ENCODE measurements around the gene ZNF236.

Gene ZNF236

DNA sequence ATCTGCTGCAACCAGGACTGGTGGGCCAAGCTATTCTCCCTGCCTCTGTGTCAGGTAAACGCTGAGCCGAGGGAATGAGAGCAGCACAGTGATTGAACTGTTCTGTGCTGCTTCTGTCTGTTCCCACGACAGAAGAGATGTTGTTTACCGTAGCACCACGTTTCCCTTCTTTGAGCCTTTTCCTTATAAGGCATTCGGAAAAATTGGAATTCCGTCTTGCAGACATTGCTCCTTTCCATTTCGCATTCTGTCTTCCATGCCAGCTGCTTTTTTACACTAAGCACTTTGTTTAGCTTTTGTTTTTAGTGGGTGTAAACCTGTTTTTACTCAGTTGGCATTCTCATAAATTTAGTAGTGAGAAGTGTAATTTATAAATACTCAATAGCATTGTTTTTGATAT, 103.1 kb downstream of the ZNF236 start:
- Histone ChIP-seq H3K9me3 (ENCODE audit: control insufficient read depth, insufficient read depth, low read length) (no peaks in the 10 kb centered on the region), H3K27me3 (ENCODE audit: control insufficient read depth, insufficient read depth, low read length) (no peaks in the 10 kb centered on the region), H3K27ac (ENCODE audit: low read length) (no peak overlapping the region), H3K36me3 (ENCODE audit: control insufficient read depth, insufficient read depth, low read length) (peaks cover 10% of the 10 kb centered on the region; the same call in 1 of the 2 replicates), H3K4me3 (ENCODE audit: low read length) (no peak overlapping the region), H3K4me1 (ENCODE audit: control insufficient read depth, insufficient read depth, low read length) (no peaks in the 10 kb centered on the region)
- no peak for DNase-seq (ENCODE audit: low read depth, low spot score)
- WGBS (ENCODE audit: insufficient coverage, insufficient read length), result no CpG with 5 or more reads among the region's 8 CpGs

DNA sequence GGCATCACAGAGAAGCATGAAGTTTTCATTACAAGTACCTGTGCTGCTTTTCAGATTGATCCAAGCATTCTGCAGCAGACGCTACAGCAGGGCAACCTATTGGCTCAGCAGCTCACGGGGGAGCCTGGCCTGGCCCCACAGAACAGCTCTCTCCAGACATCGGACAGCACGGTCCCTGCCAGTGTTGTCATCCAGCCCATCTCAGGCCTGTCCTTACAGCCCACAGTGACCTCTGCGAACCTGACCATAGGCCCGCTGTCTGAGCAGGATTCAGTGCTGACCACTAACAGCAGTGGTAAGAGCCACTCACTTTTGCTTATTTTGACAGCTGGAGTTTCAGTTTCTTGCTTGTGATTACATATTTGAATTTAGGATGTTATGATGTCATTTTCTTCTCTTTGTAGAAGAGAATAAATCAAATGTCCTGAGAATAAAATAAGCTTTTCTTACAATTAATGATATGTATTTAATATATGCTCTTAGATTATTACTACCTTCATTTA, 104.9 kb downstream of the ZNF236 start:
- no CpG with 5 or more reads among the region's 6 CpGs for WGBS (ENCODE audit: insufficient coverage, insufficient read length)
- Histone ChIP-seq H3K27me3 (ENCODE audit: control insufficient read depth, insufficient read depth, low read length) (no peaks in the 10 kb centered on the region), H3K9me3 (ENCODE audit: control insufficient read depth, insufficient read depth, low read length) (no peaks in the 10 kb centered on the region), H3K36me3 (ENCODE audit: control insufficient read depth, insufficient read depth, low read length) (peaks cover 10% of the 10 kb centered on the region; the same call in 1 of the 2 replicates), H3K4me1 (ENCODE audit: control insufficient read depth, insufficient read depth, low read length) (no peaks in the 10 kb centered on the region), H3K27ac (ENCODE audit: low read length) (no peak overlapping the region), H3K4me3 (ENCODE audit: low read length) (no peak overlapping the region)
- no peak for DNase-seq (ENCODE audit: low read depth, low spot score)

DNA sequence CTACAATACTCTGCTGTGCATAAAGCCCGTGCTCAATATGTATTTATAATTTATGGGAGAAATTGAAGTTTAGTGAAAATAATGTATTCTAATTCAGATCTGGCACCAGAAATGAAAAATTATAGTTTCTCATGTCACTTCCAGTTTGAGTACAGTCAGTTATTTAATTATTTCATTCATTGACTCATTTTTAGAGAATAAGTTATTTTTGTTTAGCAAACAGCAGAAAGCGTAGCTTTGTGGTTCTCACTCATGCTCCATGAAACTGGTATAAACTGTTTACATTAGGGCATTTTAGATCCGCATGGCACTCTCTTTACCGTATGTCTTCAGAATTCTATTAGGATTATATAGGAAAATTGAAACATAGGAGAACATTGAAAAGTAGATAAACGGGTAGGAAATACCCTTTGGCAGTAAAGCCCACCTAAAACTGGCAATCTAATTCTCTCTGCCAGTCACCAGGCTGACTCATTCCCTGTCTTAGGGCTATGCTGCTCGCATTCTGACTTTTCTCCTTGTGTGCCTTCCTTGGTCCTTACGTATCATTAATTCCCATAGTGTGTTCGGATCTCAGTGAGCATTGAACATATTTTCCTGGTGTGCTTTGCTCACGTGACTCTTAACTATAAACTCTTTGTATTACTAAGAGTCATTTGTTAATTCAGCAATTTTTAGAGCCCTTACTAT, 106.0 kb downstream of the ZNF236 start:
- Histone ChIP-seq H3K27ac (ENCODE audit: low read length) (no peak overlapping the region), H3K9me3 (ENCODE audit: control insufficient read depth, insufficient read depth, low read length) (no peaks in the 10 kb centered on the region), H3K4me1 (ENCODE audit: control insufficient read depth, insufficient read depth, low read length) (no peaks in the 10 kb centered on the region), H3K36me3 (ENCODE audit: control insufficient read depth, insufficient read depth, low read length) (peaks cover 10% of the 10 kb centered on the region; the same call in 1 of the 2 replicates), H3K4me3 (ENCODE audit: low read length) (no peak overlapping the region), H3K27me3 (ENCODE audit: control insufficient read depth, insufficient read depth, low read length) (no peaks in the 10 kb centered on the region)
- no CpG with 5 or more reads among the region's 9 CpGs for WGBS (ENCODE audit: insufficient coverage, insufficient read length)
- no peak for DNase-seq (ENCODE audit: low read depth, low spot score)

DNA sequence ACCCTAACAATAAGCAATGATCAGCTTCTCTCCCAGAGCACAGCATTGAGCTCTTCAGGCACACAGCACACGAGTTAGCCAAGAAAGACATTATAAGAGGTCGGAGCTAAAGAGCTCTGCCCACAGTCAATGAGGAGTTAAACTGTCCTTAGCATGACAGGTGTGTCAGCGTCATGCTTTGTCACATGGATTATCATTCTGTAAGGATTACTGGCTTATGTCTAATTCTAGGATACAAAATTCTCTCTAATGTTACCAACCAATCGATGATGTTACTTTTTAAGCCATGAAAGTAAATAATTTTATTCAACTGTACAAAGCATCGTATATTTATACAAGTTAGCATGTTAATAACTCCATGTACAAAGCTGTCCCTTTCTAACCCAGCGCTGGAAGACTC, 108.8 kb downstream of the ZNF236 start:
- H3K4me3 ChIP-seq (ENCODE audit: low read length), result no peak overlapping the region
- no CpG with 5 or more reads among the region's 6 CpGs for WGBS (ENCODE audit: insufficient coverage, insufficient read length)
- H3K9me3 ChIP-seq (ENCODE audit: control insufficient read depth, insufficient read depth, low read length), result no peaks in the 10 kb centered on the region
- no peaks in the 10 kb centered on the region for H3K4me1 ChIP-seq (ENCODE audit: control insufficient read depth, insufficient read depth, low read length)
- H3K27ac ChIP-seq (ENCODE audit: low read length), result no peak overlapping the region
- no peak for DNase-seq (ENCODE audit: low read depth, low spot score)
- H3K36me3 ChIP-seq (ENCODE audit: control insufficient read depth, insufficient read depth, low read length), result peaks cover 4% of the 10 kb centered on the region; the same call in 1 of the 2 replicates
- no peaks in the 10 kb centered on the region for H3K27me3 ChIP-seq (ENCODE audit: control insufficient read depth, insufficient read depth, low read length)

DNA sequence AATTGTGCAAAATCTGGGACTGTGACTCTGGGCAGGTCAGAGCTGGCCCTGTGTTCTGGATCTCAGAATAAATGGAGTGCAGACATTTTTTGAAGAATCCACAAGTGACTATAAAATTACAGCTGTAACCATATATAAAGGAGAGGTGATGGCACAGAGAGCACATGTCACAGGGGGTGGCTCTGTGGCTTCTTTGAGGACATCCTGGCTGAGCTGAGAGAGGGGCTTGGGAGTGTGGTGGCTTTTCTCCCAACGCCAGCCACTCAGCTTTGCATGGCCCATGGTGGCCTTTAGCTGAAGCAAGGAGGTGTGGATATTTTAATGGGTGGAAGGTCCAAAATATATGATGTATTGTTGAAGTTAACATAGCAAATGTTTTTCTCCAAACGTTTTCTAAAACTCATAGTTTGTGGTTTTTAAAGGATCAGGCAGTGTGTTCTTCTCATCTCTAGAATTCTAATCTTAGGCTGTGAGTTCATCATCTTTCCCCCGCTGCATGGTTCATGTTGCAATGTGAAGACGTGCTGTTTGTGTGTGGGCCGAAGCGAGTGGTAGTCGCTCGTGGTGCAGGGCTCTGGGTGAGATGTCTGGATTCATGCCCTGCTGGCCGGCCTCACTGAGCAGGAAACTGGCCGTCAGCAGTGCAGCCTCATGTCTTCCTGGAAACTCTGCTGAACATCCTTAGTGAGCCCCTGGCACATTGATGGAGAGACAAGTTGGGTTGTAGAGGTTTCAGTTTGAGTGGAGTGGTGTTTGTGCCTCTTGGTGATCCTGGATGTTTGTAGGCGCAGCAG, 109.9 kb downstream of the ZNF236 start:
- no peak overlapping the region for H3K27ac ChIP-seq (ENCODE audit: low read length)
- H3K4me1 ChIP-seq (ENCODE audit: control insufficient read depth, insufficient read depth, low read length), result no peaks in the 10 kb centered on the region
- no peak for DNase-seq (ENCODE audit: low read depth, low spot score)
- H3K9me3 ChIP-seq (ENCODE audit: control insufficient read depth, insufficient read depth, low read length), result no peaks in the 10 kb centered on the region
- H3K36me3 ChIP-seq (ENCODE audit: control insufficient read depth, insufficient read depth, low read length), result peaks cover 1% of the 10 kb centered on the region; the same call in 1 of the 2 replicates
- no peaks in the 10 kb centered on the region for H3K27me3 ChIP-seq (ENCODE audit: control insufficient read depth, insufficient read depth, low read length)
- H3K4me3 ChIP-seq (ENCODE audit: low read length), result no peak overlapping the region
- WGBS (ENCODE audit: insufficient coverage, insufficient read length), result no CpG with 5 or more reads among the region's 11 CpGs

DNA sequence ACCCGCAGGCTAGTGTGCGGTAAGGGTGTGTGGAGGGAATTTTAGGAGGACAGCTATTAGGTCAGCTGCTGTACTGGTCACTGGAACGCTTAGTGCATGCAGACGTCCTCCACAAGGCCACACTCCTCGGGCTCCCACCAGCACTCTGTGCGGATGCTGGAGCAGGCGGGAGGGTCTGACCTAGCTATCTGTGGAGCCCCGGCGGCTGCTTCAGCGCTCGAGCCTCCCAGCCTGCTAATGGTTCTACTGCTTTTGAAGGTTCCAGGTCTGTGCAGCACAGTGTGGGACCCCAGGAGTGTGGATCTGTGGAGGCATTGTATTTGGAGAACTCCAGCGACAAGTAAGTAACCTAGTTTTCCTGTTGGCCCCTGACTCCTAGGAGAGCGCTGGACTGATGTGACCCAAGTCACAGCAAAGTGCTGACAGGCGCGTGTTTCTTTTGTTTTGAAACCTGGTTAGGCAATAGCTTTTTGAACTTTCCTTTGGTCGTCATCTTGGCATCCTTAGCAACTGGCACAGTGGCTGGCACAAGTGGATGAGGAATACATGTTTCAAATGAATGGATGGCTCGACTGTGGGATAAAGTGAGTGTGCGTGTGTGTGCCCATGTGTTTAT, 113.5 kb downstream of the ZNF236 start:
- Histone ChIP-seq H3K9me3 (ENCODE audit: control insufficient read depth, insufficient read depth, low read length) (no peaks in the 10 kb centered on the region), H3K27ac (ENCODE audit: low read length) (no peak overlapping the region), H3K4me3 (ENCODE audit: low read length) (no peak overlapping the region), H3K27me3 (ENCODE audit: control insufficient read depth, insufficient read depth, low read length) (no peaks in the 10 kb centered on the region), H3K36me3 (ENCODE audit: control insufficient read depth, insufficient read depth, low read length) (no peaks in the 10 kb centered on the region), H3K4me1 (ENCODE audit: control insufficient read depth, insufficient read depth, low read length) (no peaks in the 10 kb centered on the region)
- WGBS (ENCODE audit: insufficient coverage, insufficient read length), result no CpG with 5 or more reads among the region's 18 CpGs
- DNase-seq (ENCODE audit: low read depth, low spot score), result no peak

DNA sequence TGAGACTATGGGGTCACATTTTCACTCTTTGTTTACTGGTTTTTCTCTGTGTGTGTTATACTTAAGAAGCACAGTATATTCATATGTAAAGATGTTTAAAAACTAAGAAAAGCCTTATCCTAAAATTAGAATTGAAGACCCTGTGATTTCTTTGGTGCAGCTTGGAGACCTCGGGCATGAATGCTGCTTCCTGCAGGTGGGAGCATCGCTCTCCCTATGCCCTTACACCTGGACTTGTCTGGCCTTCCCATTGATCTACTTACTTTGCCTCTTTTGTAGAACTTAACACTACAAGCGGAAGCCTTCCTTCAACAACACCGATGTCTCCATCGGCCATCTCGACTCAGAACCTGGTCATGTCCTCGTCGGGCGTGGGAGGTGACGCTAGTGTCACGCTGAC, 114.5 kb downstream of the ZNF236 start:
- Histone ChIP-seq H3K4me1 (ENCODE audit: control insufficient read depth, insufficient read depth, low read length) (no peaks in the 10 kb centered on the region; the same call in 1 of the 2 replicates), H3K27me3 (ENCODE audit: control insufficient read depth, insufficient read depth, low read length) (no peaks in the 10 kb centered on the region), H3K27ac (ENCODE audit: low read length) (no peak overlapping the region), H3K36me3 (ENCODE audit: control insufficient read depth, insufficient read depth, low read length) (no peaks in the 10 kb centered on the region), H3K4me3 (ENCODE audit: low read length) (no peak overlapping the region), H3K9me3 (ENCODE audit: control insufficient read depth, insufficient read depth, low read length) (no peaks in the 10 kb centered on the region)
- DNase-seq (ENCODE audit: low read depth, low spot score), result no peak
- no CpG with 5 or more reads among the region's 11 CpGs for WGBS (ENCODE audit: insufficient coverage, insufficient read length)

DNA sequence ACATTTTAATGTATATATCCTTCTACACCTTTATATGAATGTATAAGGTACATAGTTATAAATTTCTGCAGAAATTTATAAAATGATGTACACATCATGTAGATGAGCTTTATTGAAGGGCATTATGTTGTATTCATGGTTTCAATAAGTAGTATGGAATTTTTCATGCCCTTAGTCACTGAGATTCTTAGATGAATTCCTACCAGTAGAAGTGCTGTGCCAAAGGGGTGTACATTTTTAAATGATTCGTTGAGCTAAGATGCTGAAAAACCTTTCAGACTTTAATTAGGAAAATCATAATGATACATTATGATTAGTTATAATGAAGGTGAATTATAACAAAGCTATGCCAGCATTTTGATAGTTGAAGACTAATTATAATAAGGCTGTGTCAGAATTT, 115.2 kb downstream of the ZNF236 start:
- no peak for DNase-seq (ENCODE audit: low read depth, low spot score)
- no CpG with 5 or more reads among the region's 1 CpG for WGBS (ENCODE audit: insufficient coverage, insufficient read length)
- H3K9me3 ChIP-seq (ENCODE audit: control insufficient read depth, insufficient read depth, low read length), result no peaks in the 10 kb centered on the region
- no peak overlapping the region for H3K4me3 ChIP-seq (ENCODE audit: low read length)
- H3K36me3 ChIP-seq (ENCODE audit: control insufficient read depth, insufficient read depth, low read length), result no peaks in the 10 kb centered on the region
- no peaks in the 10 kb centered on the region for H3K27me3 ChIP-seq (ENCODE audit: control insufficient read depth, insufficient read depth, low read length)
- no peaks in the 10 kb centered on the region; the same call in 1 of the 2 replicates for H3K4me1 ChIP-seq (ENCODE audit: control insufficient read depth, insufficient read depth, low read length)
- no peak overlapping the region for H3K27ac ChIP-seq (ENCODE audit: low read length)

DNA sequence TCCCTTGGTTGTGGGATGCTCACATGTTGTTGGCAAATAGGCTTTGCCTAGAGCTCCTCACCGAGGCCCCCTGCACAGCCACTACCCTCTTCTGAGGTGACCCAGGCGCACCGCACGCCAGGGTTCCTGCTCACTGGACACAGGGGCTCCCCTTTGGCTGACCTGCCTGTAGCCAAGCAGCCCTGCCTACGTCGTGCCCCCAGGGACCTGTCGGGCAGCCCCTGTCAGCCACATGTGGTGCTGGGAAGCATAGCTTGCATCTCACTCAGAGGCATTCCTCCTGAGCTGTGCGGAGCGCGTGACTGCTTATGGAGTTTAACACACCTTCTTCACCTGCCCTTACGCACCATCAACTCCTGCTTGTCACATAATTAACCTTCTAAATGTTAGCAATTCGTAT, 116.3 kb downstream of the ZNF236 start:
- Histone ChIP-seq H3K27ac (ENCODE audit: low read length) (no peak overlapping the region), H3K27me3 (ENCODE audit: control insufficient read depth, insufficient read depth, low read length) (no peaks in the 10 kb centered on the region), H3K36me3 (ENCODE audit: control insufficient read depth, insufficient read depth, low read length) (no peaks in the 10 kb centered on the region), H3K9me3 (ENCODE audit: control insufficient read depth, insufficient read depth, low read length) (no peaks in the 10 kb centered on the region), H3K4me3 (ENCODE audit: low read length) (no peak overlapping the region), H3K4me1 (ENCODE audit: control insufficient read depth, insufficient read depth, low read length) (no peaks in the 10 kb centered on the region; the same call in 1 of the 2 replicates)
- WGBS (ENCODE audit: insufficient coverage, insufficient read length), result no CpG with 5 or more reads among the region's 12 CpGs
- no peak for DNase-seq (ENCODE audit: low read depth, low spot score)

DNA sequence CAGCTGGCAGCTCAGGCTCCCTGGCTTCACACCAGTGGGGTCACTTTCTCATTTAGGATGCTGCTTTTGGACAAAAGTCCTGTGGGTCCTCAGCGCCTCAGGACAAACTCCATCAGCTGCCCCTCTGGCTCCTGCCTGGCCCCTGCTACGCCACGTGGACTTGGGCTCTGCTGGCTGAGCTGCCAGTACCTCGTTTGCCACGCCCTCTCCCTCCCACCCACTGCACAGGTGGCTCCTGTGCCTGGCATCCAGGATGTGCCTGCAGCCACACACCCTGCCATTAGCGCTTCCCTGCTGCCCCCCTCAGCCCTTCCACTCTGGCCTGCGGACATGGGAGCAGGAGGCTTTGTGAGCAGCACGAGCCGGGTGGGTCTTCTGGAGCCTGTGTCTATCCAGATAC, 118.9 kb downstream of the ZNF236 start:
- WGBS (ENCODE audit: insufficient coverage, insufficient read length), result no CpG with 5 or more reads among the region's 9 CpGs
- H3K4me3 ChIP-seq (ENCODE audit: low read length), result no peak overlapping the region
- H3K27me3 ChIP-seq (ENCODE audit: control insufficient read depth, insufficient read depth, low read length), result no peaks in the 10 kb centered on the region
- no peaks in the 10 kb centered on the region for H3K9me3 ChIP-seq (ENCODE audit: control insufficient read depth, insufficient read depth, low read length)
- no peaks in the 10 kb centered on the region; the same call in 1 of the 2 replicates for H3K4me1 ChIP-seq (ENCODE audit: control insufficient read depth, insufficient read depth, low read length)
- no peaks in the 10 kb centered on the region for H3K36me3 ChIP-seq (ENCODE audit: control insufficient read depth, insufficient read depth, low read length)
- DNase-seq (ENCODE audit: low read depth, low spot score), result no peak
- H3K27ac ChIP-seq (ENCODE audit: low read length), result no peak overlapping the region

Measured in iPS DF 6.9 (cell line).